ENCODE measurements around the gene RNF144B. TPM values are rescaled to one million over a fixed set of nuclear protein-coding genes. Genes with fewer than 3 reads are reported as not detected.

Gene RNF144B
- total and polyA plus RNA-seq, 2 of the 8 experiments (the other 6 are each of a cell fraction or from before 2014, with no cell fraction given) = 1.8 to 11.2 TPM

- POLR2A ChIA-PET (ENCODE audit: partially characterized antibody) = no interaction called here
- no peak overlapping the region for H3K27ac ChIP-seq (ENCODE audit: low read depth, low read length)
- TF ChIP-seq GTF2F1 (IDR thresholded peaks at IDR 0.05; ENCODE audit: borderline replicate concordance, low read depth, low read length) (no peak), HDAC2 (IDR thresholded peaks at IDR 0.05; ENCODE audit: borderline replicate concordance in 1 of 2, low read depth in 2 of 2, low read length in 2 of 2) (no peak), TAF7 (optimal IDR thresholded peaks at IDR 0.05; ENCODE audit: borderline replicate concordance, low read depth, low read length) (no peak), EGR1 (IDR thresholded peaks at IDR 0.05; ENCODE audit: borderline replicate concordance, low read depth, low read length) (no peak), RFX5 (IDR thresholded peaks at IDR 0.05; ENCODE audit: borderline replicate concordance, low read depth, low read length) (no peak), SRF (IDR thresholded peaks at IDR 0.05; ENCODE audit: low read depth, low read length) (no peak), SP2 (IDR thresholded peaks at IDR 0.05; ENCODE audit: low read length) (no peak), FOSL1 (IDR thresholded peaks at IDR 0.05; ENCODE audit: insufficient read depth, low read depth, low read length) (no peak), CEBPB (IDR thresholded peaks at IDR 0.05; ENCODE audit: low read depth, low read length) (no peak), TCF12 (IDR thresholded peaks at IDR 0.05; ENCODE audit: low read depth, low read length) (no peak)
- TF ChIP-seq, protein P1, sequence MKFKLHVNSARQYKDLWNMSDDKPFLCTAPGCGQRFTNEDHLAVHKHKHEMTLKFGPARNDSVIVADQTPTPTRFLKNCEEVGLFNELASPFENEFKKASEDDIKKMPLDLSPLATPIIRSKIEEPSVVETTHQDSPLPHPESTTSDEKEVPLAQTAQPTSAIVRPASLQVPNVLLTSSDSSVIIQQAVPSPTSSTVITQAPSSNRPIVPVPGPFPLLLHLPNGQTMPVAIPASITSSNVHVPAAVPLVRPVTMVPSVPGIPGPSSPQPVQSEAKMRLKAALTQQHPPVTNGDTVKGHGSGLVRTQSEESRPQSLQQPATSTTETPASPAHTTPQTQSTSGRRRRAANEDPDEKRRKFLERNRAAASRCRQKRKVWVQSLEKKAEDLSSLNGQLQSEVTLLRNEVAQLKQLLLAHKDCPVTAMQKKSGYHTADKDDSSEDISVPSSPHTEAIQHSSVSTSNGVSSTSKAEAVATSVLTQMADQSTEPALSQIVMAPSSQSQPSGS (IDR thresholded peaks at IDR 0.05; ENCODE audit: low read length) = no peak
These were observed 101.5 kb downstream of the RNF144B start for GRCh38 chr6:18488526-18489270.

More at GRCh38 chr6:18488526-18489270, 101.5 kb downstream of the RNF144B start:
- CTCF ChIA-PET (ENCODE audit: partially characterized antibody) = interaction anchor here (1.0 to 1.6 kb wide), 3 partner anchors 9 to 161 kb away, joined by 3 to 5 read pairs (median 3); no protein-coding TSS in a partner anchor
- H3K36me3 ChIP-seq (ENCODE audit: control insufficient read depth in 2 of 4, insufficient read depth in 4 of 4, low read length in 3 of 4) = no peaks in the 10 kb centered on the region
- no peak overlapping the region for H3K14ac ChIP-seq (ENCODE audit: insufficient read length)
- H3K9me3 ChIP-seq (ENCODE audit: insufficient read depth in 2 of 2, low read depth in 1 of 2, low read length in 1 of 2) = no peaks in the 10 kb centered on the region
- no peaks in the 10 kb centered on the region for H3K27me3 ChIP-seq (replicated peaks in 1 of 4; ENCODE audit: control insufficient read depth in 3 of 4, extremely low read depth in 1 of 4, insufficient read depth in 3 of 4, low read length in 3 of 4)
- H4K20me1 ChIP-seq (replicated peaks in 1 of 2; ENCODE audit: control insufficient read depth in 1 of 2, insufficient read depth in 2 of 2, low read length in 2 of 2) = no peaks in the 10 kb centered on the region
- H2BK5ac ChIP-seq (ENCODE audit: low read depth, low read length) = no peak overlapping the region
- H3K4me1 ChIP-seq (replicated peaks in 1 of 4; ENCODE audit: control insufficient read depth in 3 of 4, insufficient read depth in 4 of 4, low read length in 3 of 4) = peaks cover 0 to 10% (median 5%) of the 10 kb centered on the region in 4 experiments; a peak in 5 of 7 replicates
- no peak overlapping the region for H2BK15ac ChIP-seq (ENCODE audit: low read length)
- no peak for FAIRE-seq
- H4K5ac ChIP-seq (ENCODE audit: insufficient read length, low read depth, low read length) = no peak overlapping the region
- no peak overlapping the region for H4K91ac ChIP-seq (replicated peaks; ENCODE audit: insufficient read length, low read length)
- H3K56ac ChIP-seq (replicated peaks; ENCODE audit: insufficient read length, low read depth, low read length) = no peak overlapping the region
- H2BK20ac ChIP-seq (ENCODE audit: low read length) = no peak overlapping the region
- H3K9ac ChIP-seq (replicated peaks in 1 of 4; ENCODE audit: extremely low read depth in 1 of 4, low read depth in 3 of 4, low read length in 3 of 4) = no peak overlapping the region
- no peak overlapping the region for H2AFZ ChIP-seq (ENCODE audit: low read length)
- no peak overlapping the region for H3K23ac ChIP-seq (ENCODE audit: insufficient read length)
- no peaks in the 10 kb centered on the region for H3K79me1 ChIP-seq (ENCODE audit: low read depth, low read length)
- H3K79me2 ChIP-seq (ENCODE audit: control insufficient read depth in 1 of 2, insufficient read depth in 2 of 2, low read length in 2 of 2) = no peaks in the 10 kb centered on the region
- H2AK5ac ChIP-seq (ENCODE audit: low read depth, low read length) = no peak overlapping the region
- H3K4me2 ChIP-seq (ENCODE audit: insufficient read depth in 1 of 2, low read depth in 2 of 2, low read length in 2 of 2) = no peak overlapping the region
- no peaks in the 10 kb centered on the region for H3K23me2 ChIP-seq (ENCODE audit: low read depth, low read length)
- H4K8ac ChIP-seq (ENCODE audit: extremely low read depth, insufficient read depth, low read length) = no peak overlapping the region
- H2BK12ac ChIP-seq (ENCODE audit: low read depth, low read length) = no peak overlapping the region
- H3K18ac ChIP-seq (ENCODE audit: extremely low read depth, low read length) = no peak overlapping the region
- H3K4ac ChIP-seq (replicated peaks; ENCODE audit: insufficient read length, low read depth, low read length) = no peak overlapping the region
- no peak for DNase-seq (ENCODE audit: low read depth in 1 of 2, low spot score in 2 of 2)
- WGBS, 2 experiments (ENCODE audit: extremely low coverage in 1 of 2, insufficient coverage in 1 of 2, insufficient read length in 1 of 2, insufficient replicate concordance in 2 of 2, low coverage in 1 of 2, low lambda C conversion rate in 2 of 2, missing lambda C conversion rate in 1 of 2) = 86% methylated on average over 5 of the region's 5 CpGs; no CpG with 5 or more reads in 1 of the 2 experiments
- no peak overlapping the region for H2BK120ac ChIP-seq (replicated peaks; ENCODE audit: low read depth, low read length)
- no peak overlapping the region for H3K4me3 ChIP-seq (ENCODE audit: extremely low read depth in 1 of 4, insufficient read depth in 2 of 4, low read depth in 3 of 4, low read length in 4 of 4)

Measured in H1 (cell line).